HEK293 (cell line): ENCODE measurements around the gene ACSS1.

Experiments
- ZNF571 ChIP-seq: fragments of 450-650 bp; formaldehyde crosslinking; IDR thresholded peaks from 2 replicates; pipeline ENCODE4 v1.5.0; 2017; ENCODE audit warnings: missing biosample characterization, missing genetic modification characterization
- TF ChIP-seq, protein P1 (sequence below): fragments of 450-650 bp; formaldehyde crosslinking; IDR thresholded peaks from 2 replicates; pipeline ENCODE4 v1.5.1; 2016; ENCODE audit warnings: missing biosample characterization, missing genetic modification characterization
- TF ChIP-seq, protein P2 (sequence below): fragments of 450-650 bp; formaldehyde crosslinking; IDR thresholded peaks from 2 replicates; pipeline ENCODE4 v1.5.1; 2016; ENCODE audit warnings: missing biosample characterization, missing genetic modification characterization

DNA sequence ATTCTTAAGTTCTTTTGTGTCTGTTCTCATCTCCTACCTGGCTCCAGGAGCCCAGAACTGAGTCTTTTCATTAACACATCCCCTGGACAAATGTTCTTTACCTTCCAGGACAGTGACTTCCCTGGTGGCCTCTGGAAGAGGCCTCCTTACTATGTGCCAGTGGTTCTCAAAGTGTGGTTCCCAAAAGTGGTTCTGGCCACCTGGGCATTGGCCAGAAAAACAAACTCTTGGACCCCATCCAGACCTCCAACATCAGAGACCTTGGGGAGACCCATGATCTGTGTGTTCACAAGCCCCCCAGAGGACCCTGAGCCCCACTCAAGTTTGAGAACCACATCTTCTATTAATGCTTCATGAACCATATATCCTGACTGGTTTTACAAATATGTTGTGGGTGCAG lies 31.2 kb upstream of the ACSS1 start:
- TF ChIP-seq ZNF571 (tag by site-specific recombination), result no peak
- TF ChIP-seq, protein P1, sequence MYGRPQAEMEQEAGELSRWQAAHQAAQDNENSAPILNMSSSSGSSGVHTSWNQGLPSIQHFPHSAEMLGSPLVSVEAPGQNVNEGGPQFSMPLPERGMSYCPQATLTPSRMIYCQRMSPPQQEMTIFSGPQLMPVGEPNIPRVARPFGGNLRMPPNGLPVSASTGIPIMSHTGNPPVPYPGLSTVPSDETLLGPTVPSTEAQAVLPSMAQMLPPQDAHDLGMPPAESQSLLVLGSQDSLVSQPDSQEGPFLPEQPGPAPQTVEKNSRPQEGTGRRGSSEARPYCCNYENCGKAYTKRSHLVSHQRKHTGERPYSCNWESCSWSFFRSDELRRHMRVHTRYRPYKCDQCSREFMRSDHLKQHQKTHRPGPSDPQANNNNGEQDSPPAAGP (tag by site-specific recombination), result no peak
- TF ChIP-seq, protein P2, sequence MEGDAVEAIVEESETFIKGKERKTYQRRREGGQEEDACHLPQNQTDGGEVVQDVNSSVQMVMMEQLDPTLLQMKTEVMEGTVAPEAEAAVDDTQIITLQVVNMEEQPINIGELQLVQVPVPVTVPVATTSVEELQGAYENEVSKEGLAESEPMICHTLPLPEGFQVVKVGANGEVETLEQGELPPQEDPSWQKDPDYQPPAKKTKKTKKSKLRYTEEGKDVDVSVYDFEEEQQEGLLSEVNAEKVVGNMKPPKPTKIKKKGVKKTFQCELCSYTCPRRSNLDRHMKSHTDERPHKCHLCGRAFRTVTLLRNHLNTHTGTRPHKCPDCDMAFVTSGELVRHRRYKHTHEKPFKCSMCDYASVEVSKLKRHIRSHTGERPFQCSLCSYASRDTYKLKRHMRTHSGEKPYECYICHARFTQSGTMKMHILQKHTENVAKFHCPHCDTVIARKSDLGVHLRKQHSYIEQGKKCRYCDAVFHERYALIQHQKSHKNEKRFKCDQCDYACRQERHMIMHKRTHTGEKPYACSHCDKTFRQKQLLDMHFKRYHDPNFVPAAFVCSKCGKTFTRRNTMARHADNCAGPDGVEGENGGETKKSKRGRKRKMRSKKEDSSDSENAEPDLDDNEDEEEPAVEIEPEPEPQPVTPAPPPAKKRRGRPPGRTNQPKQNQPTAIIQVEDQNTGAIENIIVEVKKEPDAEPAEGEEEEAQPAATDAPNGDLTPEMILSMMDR, result no peak
